Measurements from ENCODE around the gene CFAP161. TPM values are rescaled to one million over a fixed set of nuclear protein-coding genes. Genes with fewer than 3 reads are reported as not detected.

Gene CFAP161
- total and polyA plus RNA-seq, 9 of the 15 experiments (the other 6 are each of a cell fraction or from before 2014, with no cell fraction given), result 25.8 to 83.3 (median 75.6) TPM

GRCh38 chr15:81115054-81115939, 18.8 kb upstream of the CFAP161 start (continued):
- no peak for TF ChIP-seq ZNF609 (CRISPR knock-in tag; IDR thresholded peaks at IDR 0.05; ENCODE audit: borderline replicate concordance)
- TF ChIP-seq ZNF175 (CRISPR knock-in tag; IDR thresholded peaks at IDR 0.05; ENCODE audit: low read depth), result no peak
- TF ChIP-seq E4F1 (CRISPR knock-in tag; IDR thresholded peaks at IDR 0.05; ENCODE audit: borderline replicate concordance), result no peak
- TF ChIP-seq ZNF354B (CRISPR knock-in tag; IDR thresholded peaks at IDR 0.05), result no peak
- no peak for TF ChIP-seq STAG1 (CRISPR knock-in tag; IDR thresholded peaks at IDR 0.05; ENCODE audit: borderline replicate concordance)
- no peak for TF ChIP-seq ID3 (CRISPR knock-in tag; IDR thresholded peaks at IDR 0.05)
- peak; percentile 63; the same call in 1 of the 2 replicates for TF ChIP-seq ID3 (tag; IDR thresholded peaks at IDR 0.05)
- 0 out of 2 replicates have a peak, but pooled peaks have one; percentile 70 for TF ChIP-seq DDX20 (tag; IDR thresholded peaks at IDR 0.05; ENCODE audit: low read depth)
- TF ChIP-seq SMAD4 (CRISPR knock-in tag; conservative IDR thresholded peaks at IDR 0.05), result peak; percentile 65
- no peak for TF ChIP-seq NFIC (IDR thresholded peaks at IDR 0.05)
- TF ChIP-seq ELK1 (CRISPR knock-in tag; IDR thresholded peaks at IDR 0.05), result no peak
- no peak for TF ChIP-seq RCOR1 (IDR thresholded peaks at IDR 0.05; ENCODE audit: borderline replicate concordance in 1 of 2, low read depth in 2 of 2, low read length in 2 of 2)
- no peak for TF ChIP-seq ZBED1 (IDR thresholded peaks at IDR 0.05)
- TF ChIP-seq PYGO2 (tag; IDR thresholded peaks at IDR 0.05), result 0 out of 2 replicates have a peak, but pooled peaks have one; percentile 49
- TF ChIP-seq KLF10 (CRISPR knock-in tag; IDR thresholded peaks at IDR 0.05), result no peak
- TF ChIP-seq KAT8 (IDR thresholded peaks at IDR 0.05; ENCODE audit: low read depth), result no peak
- no peak for TF ChIP-seq CEBPB (tag; IDR thresholded peaks at IDR 0.05)
